ENCODE data around the gene COL23A1. TPM values are rescaled to one million over a fixed set of nuclear protein-coding genes. Genes with fewer than 3 reads are reported as not detected.

The COL23A1 gene
- total and polyA plus RNA-seq, 8 donors: 0.52 to 9.5 (median 7.5) TPM

DNA sequence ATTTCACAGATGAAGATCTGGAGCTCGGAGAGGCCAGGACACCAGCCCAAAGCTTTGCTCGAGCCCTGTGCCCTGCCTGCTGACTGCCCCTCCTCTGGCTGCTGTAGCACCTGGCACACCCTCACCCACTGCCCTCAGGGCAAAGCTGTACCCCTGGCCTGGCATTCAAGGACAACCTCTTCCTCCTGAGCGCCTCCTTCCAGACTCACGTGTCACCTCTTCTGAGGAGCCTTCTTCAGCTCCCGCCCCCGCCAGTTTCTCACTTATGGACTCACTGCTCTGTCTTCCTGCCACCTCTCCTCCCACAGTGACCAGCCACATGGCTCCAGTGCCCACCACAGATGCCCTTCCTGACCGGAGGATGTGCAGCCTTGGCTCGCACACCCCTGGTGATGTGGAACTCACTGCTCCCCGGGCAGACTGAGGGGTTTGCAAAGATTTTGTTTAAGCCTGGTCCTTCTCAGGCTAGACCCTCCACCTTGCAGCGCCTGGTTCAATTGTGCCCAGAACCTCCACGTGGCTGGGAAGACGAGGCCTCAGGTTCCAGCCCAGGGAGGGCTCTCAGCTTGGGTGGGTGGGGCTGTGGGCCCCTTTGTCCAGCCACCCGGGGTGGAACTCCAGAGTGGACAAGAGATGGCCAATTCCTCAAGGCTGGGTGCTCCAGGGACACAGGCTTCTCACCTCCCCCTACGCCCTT, 311.0 kb downstream of the COL23A1 start:
- intact Hi-C loops (cut with DNase I): loop anchor here in 1 of 2 donors (5.0 to 10.0 kb wide), 2 partner anchors 273 to 306 kb away; no protein-coding TSS in a partner anchor
- Histone ChIP-seq H3K9me3 (peaks cover 0 to 9% of the 10 kb centered on the region in 2 donors), H3K4me3 (no peak overlapping the region), H3K36me3 (no peaks in the 10 kb centered on the region), H3K27ac (no peak overlapping the region), H3K27me3 (peaks cover 0 to 20% of the 10 kb centered on the region in 2 donors), H3K4me1 (peaks cover 0 to 8% of the 10 kb centered on the region in 2 donors)
- ATAC-seq (no peak), DNase-seq (peak in 1 of 4 donors; percentile 45)
- TF ChIP-seq, protein P1, sequence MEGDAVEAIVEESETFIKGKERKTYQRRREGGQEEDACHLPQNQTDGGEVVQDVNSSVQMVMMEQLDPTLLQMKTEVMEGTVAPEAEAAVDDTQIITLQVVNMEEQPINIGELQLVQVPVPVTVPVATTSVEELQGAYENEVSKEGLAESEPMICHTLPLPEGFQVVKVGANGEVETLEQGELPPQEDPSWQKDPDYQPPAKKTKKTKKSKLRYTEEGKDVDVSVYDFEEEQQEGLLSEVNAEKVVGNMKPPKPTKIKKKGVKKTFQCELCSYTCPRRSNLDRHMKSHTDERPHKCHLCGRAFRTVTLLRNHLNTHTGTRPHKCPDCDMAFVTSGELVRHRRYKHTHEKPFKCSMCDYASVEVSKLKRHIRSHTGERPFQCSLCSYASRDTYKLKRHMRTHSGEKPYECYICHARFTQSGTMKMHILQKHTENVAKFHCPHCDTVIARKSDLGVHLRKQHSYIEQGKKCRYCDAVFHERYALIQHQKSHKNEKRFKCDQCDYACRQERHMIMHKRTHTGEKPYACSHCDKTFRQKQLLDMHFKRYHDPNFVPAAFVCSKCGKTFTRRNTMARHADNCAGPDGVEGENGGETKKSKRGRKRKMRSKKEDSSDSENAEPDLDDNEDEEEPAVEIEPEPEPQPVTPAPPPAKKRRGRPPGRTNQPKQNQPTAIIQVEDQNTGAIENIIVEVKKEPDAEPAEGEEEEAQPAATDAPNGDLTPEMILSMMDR (IDR thresholded peaks at IDR 0.05): no peak

- peak in 1 of 4 donors; percentile 58 for DNase-seq
- TF ChIP-seq, protein P1 (IDR thresholded peaks at IDR 0.05): no peak
- intact Hi-C loops (cut with DNase I): loop anchor here in 1 of 2 donors (5.0 to 10.0 kb wide), 2 partner anchors 274 to 306 kb away; no protein-coding TSS in a partner anchor
These were observed 311.7 kb downstream of the COL23A1 start for GRCh38 chr5:178278358-178279023.

DNA sequence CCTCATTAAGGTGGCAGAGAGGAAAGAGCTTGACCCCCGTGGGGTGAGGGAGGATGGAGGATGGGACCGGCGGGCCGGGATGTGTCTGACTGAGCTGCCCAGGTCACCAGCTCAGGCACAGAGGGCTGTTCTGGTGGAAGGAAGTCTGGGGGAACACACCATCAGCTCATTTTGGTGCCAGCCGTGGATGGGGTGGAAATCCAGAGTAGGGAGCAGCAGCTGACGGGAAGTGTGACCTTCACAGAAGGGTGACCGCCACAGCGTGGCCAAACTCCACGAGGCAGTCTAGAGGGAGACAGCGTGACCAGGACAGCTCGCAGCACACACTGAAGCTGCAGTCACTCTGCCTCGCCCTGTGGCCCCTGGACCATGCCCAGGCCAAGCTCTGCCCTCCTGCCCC, 312.3 kb downstream of the COL23A1 start:
- DNase-seq (peak in 1 of 4 donors; percentile 67), ATAC-seq (no peak)
- peaks cover 0 to 20% of the 10 kb centered on the region in 2 donors for H3K27me3 ChIP-seq
- H3K9me3 ChIP-seq: peaks cover 0 to 4% of the 10 kb centered on the region in 2 donors
- H3K27ac ChIP-seq: no peak overlapping the region
- intact Hi-C loops (cut with DNase I): loop anchor here in 1 of 2 donors (5.0 to 10.0 kb wide), 2 partner anchors 274 to 307 kb away; no protein-coding TSS in a partner anchor
- H3K4me3 ChIP-seq: no peak overlapping the region
- TF ChIP-seq, protein P1 (IDR thresholded peaks at IDR 0.05): no peak
- no peaks in the 10 kb centered on the region for H3K36me3 ChIP-seq
- peaks cover 0 to 8% of the 10 kb centered on the region in 2 donors for H3K4me1 ChIP-seq

More at GRCh38 chr5:178278358-178279023, 311.7 kb downstream of the COL23A1 start:
- H3K4me1 ChIP-seq: peaks cover 0 to 8% of the 10 kb centered on the region in 2 donors
- peaks cover 0 to 4% of the 10 kb centered on the region in 2 donors for H3K9me3 ChIP-seq
- no peaks in the 10 kb centered on the region for H3K36me3 ChIP-seq
- H3K4me3 ChIP-seq: no peak overlapping the region
- no peak for ATAC-seq
- peaks cover 0 to 20% of the 10 kb centered on the region in 2 donors for H3K27me3 ChIP-seq
- no peak overlapping the region for H3K27ac ChIP-seq

GRCh38 chr5:178277346-178277745, 312.8 kb downstream of the COL23A1 start:
- Histone ChIP-seq H3K27me3 (peaks cover 0 to 20% of the 10 kb centered on the region in 2 donors), H3K36me3 (no peaks in the 10 kb centered on the region), H3K27ac (no peak overlapping the region), H3K4me1 (peaks cover 0 to 8% of the 10 kb centered on the region in 2 donors), H3K4me3 (no peak overlapping the region), H3K9me3 (peaks cover 0 to 4% of the 10 kb centered on the region in 2 donors)
- no peak for ATAC-seq
- TF ChIP-seq, protein P1 (IDR thresholded peaks at IDR 0.05): no peak
- intact Hi-C loops (cut with DNase I): loop anchor here in 1 of 2 donors (5.0 to 10.0 kb wide), 2 partner anchors 275 to 307 kb away; no protein-coding TSS in a partner anchor
- DNase-seq: peak in 1 of 4 donors; percentile 26
